Ectodermal cell (in vitro differentiated cells): ENCODE measurements around the gene PAK1.
"Not testable (repeated sequence)": the region's sequence is repeated elsewhere in the genome, so short reads cannot be mapped to it uniquely, and the experiment has no call there.

Experiments used
- H3K27ac ChIP-seq: 2 replicates; pipeline ENCODE4 v1.7.0; 2013; ENCODE audit warnings: mild to moderate bottlenecking, low read depth, low read length; ENCODE audit not compliant: insufficient read depth, poor library complexity, severe bottlenecking
- H3K27me3 ChIP-seq: 2 replicates; pipeline ENCODE4 v1.7.0; 2013; ENCODE audit warnings: mild to moderate bottlenecking, low read length; ENCODE audit not compliant: insufficient read depth, control insufficient read depth, poor library complexity, severe bottlenecking
- H3K36me3 ChIP-seq: one replicate; pipeline ENCODE4 v1.7.0; 2013; ENCODE audit warnings: low read length; ENCODE audit not compliant: control insufficient read depth, insufficient read depth
- H3K4me1 ChIP-seq: one replicate; pipeline ENCODE4 v1.7.0; 2013; ENCODE audit warnings: low read length; ENCODE audit not compliant: control insufficient read depth, insufficient read depth
- H3K4me3 ChIP-seq: 2 replicates; pipeline ENCODE4 v1.7.0; 2013; ENCODE audit warnings: low read depth, low read length, control low read depth; ENCODE audit not compliant: insufficient read depth
- H3K9me3 ChIP-seq: 2 replicates; pipeline ENCODE4 v1.7.0; 2013; ENCODE audit warnings: mild to moderate bottlenecking, low read length, moderate library complexity; ENCODE audit not compliant: control insufficient read depth
- WGBS, 2 experiments: methylation state at CpG; one replicate each; pipeline ENCODE4 v1.1.7; 2013; ENCODE audit warnings: missing lambda C conversion rate in 2 of 2; 5-methylcytosine and 5-hydroxymethylcytosine counted together

The PAK1 gene

GRCh38 chr11:77396911-77397310 lies 77.0 kb downstream of the PAK1 start:
- H3K4me1 ChIP-seq = peaks cover 3% of the 10 kb centered on the region
- H3K27me3 ChIP-seq = no peaks in the 10 kb centered on the region
- H3K36me3 ChIP-seq = no peaks in the 10 kb centered on the region
- H3K9me3 ChIP-seq = no peaks in the 10 kb centered on the region
- no peak overlapping the region for H3K4me3 ChIP-seq
- WGBS, 2 experiments = 41 to 77% methylated on average over 1 to 2 of the region's 2 CpGs
- no peak overlapping the region for H3K27ac ChIP-seq

GRCh38 chr11:77396305-77396704 lies 77.6 kb downstream of the PAK1 start:
- Histone ChIP-seq H3K4me1 (no peaks in the 10 kb centered on the region), H3K36me3 (no peaks in the 10 kb centered on the region), H3K27me3 (no peaks in the 10 kb centered on the region), H3K27ac (no peak overlapping the region), H3K4me3 (no peak overlapping the region), H3K9me3 (no peaks in the 10 kb centered on the region)
- WGBS, 2 experiments = 90 to 94% methylated on average over 3 of the region's 3 CpGs

GRCh38 chr11:77395460-77396173 lies 78.3 kb downstream of the PAK1 start:
- 83 to 87% methylated on average over 3 of the region's 3 CpGs for whole genome bisulfite sequencing, 2 experiments
- no peaks in the 10 kb centered on the region for H3K9me3 ChIP-seq
- no peak overlapping the region for H3K27ac ChIP-seq
- H3K36me3 ChIP-seq = no peaks in the 10 kb centered on the region
- H3K4me1 ChIP-seq = no peaks in the 10 kb centered on the region
- H3K27me3 ChIP-seq = no peaks in the 10 kb centered on the region
- no peak overlapping the region for H3K4me3 ChIP-seq

GRCh38 chr11:77392842-77393241 lies 81.1 kb downstream of the PAK1 start:
- Histone ChIP-seq H3K4me3 (no peak overlapping the region), H3K27me3 (no peaks in the 10 kb centered on the region), H3K9me3 (no peaks in the 10 kb centered on the region), H3K27ac (no peak overlapping the region), H3K4me1 (no peaks in the 10 kb centered on the region), H3K36me3 (no peaks in the 10 kb centered on the region)

GRCh38 chr11:77387701-77388100 lies 86.2 kb downstream of the PAK1 start:
- no peaks in the 10 kb centered on the region for H3K4me1 ChIP-seq
- no peaks in the 10 kb centered on the region for H3K27me3 ChIP-seq
- H3K27ac ChIP-seq = no peak overlapping the region
- H3K4me3 ChIP-seq = no peak overlapping the region
- H3K9me3 ChIP-seq = no peaks in the 10 kb centered on the region
- H3K36me3 ChIP-seq = no peaks in the 10 kb centered on the region

GRCh38 chr11:77386178-77386577 lies 87.7 kb downstream of the PAK1 start:
- 81 to 87% methylated on average over 1 of the region's 1 CpG for WGBS, 2 experiments
- Histone ChIP-seq H3K27me3 (no peaks in the 10 kb centered on the region), H3K4me3 (no peak overlapping the region), H3K36me3 (no peaks in the 10 kb centered on the region), H3K4me1 (no peaks in the 10 kb centered on the region), H3K27ac (no peak overlapping the region), H3K9me3 (no peaks in the 10 kb centered on the region)

- H3K4me3 ChIP-seq, H3K36me3 ChIP-seq, H3K27ac ChIP-seq, H3K4me1 ChIP-seq, H3K27me3 ChIP-seq, H3K9me3 ChIP-seq: not testable (repeated sequence)
- WGBS, 2 experiments = 88 to 94% methylated on average over 7 to 8 of the region's 8 CpGs
These were observed 88.6 kb downstream of the PAK1 start for GRCh38 chr11:77385255-77385771.

GRCh38 chr11:77384571-77384970 lies 89.3 kb downstream of the PAK1 start:
- no peak overlapping the region for H3K27ac ChIP-seq
- H3K36me3 ChIP-seq = no peaks in the 10 kb centered on the region
- H3K4me1 ChIP-seq = no peaks in the 10 kb centered on the region
- no peaks in the 10 kb centered on the region for H3K27me3 ChIP-seq
- WGBS, 2 experiments = 0% methylated on average over 1 of the region's 2 CpGs
- H3K9me3 ChIP-seq = no peaks in the 10 kb centered on the region
- H3K4me3 ChIP-seq = no peak overlapping the region

GRCh38 chr11:77383349-77383748 lies 90.5 kb downstream of the PAK1 start:
- not testable (repeated sequence) for H3K27ac ChIP-seq, H3K36me3 ChIP-seq, H3K4me1 ChIP-seq, H3K4me3 ChIP-seq, H3K27me3 ChIP-seq, H3K9me3 ChIP-seq
- WGBS, 2 experiments = 89 to 94% methylated on average over 7 of the region's 7 CpGs

GRCh38 chr11:77381729-77382665 lies 91.9 kb downstream of the PAK1 start:
- Histone ChIP-seq H3K36me3 (no peaks in the 10 kb centered on the region), H3K9me3 (no peaks in the 10 kb centered on the region), H3K27ac (no peak overlapping the region), H3K27me3 (no peaks in the 10 kb centered on the region), H3K4me1 (no peaks in the 10 kb centered on the region), H3K4me3 (no peak overlapping the region)
- whole genome bisulfite sequencing, 2 experiments = 84 to 99% methylated on average over 2 of the region's 2 CpGs
